WERI-Rb-1 (cell line): Measurements from ENCODE around the gene AJUBA.
A peak's percentile ranks its signal among the peaks of the same experiment; 100 is the strongest.

Experiments used
- DNase-seq: peaks from one replicate; pipeline ENCODE4 v3.0.0-alpha.2; 2020
- H3K27ac ChIP-seq: fragments of 250-450 bp; sonication (Bioruptor Pico); 2 replicates; pipeline ENCODE4 v1.5.1; 2020; ENCODE audit warnings: mild to moderate bottlenecking, moderate library complexity
- H3K27me3 ChIP-seq: fragments of 250-450 bp; sonication (Bioruptor Pico); 2 replicates; pipeline ENCODE4 v1.5.1; 2021; ENCODE audit warnings: mild to moderate bottlenecking, low read depth, moderate library complexity; ENCODE audit not compliant: insufficient read depth, severe bottlenecking
- H3K36me3 ChIP-seq: fragments of 250-450 bp; sonication (Bioruptor Pico); 2 replicates; pipeline ENCODE4 v1.5.1; 2020; ENCODE audit warnings: mild to moderate bottlenecking, moderate library complexity
- H3K4me3 ChIP-seq: 2 replicates; pipeline ENCODE4 v1.5.1; 2011; ENCODE audit warnings: low read depth, mild to moderate bottlenecking, control low read depth, low read length
- H3K9me3 ChIP-seq: fragments of 250-450 bp; sonication (Bioruptor Pico); 2 replicates; pipeline ENCODE4 v1.5.1; 2021; ENCODE audit warnings: mild to moderate bottlenecking, moderate library complexity; ENCODE audit not compliant: severe bottlenecking
- TF ChIP-seq, protein P1 (sequence below): IDR thresholded peaks from 2 replicates; pipeline ENCODE4 v1.5.1; 2011; ENCODE audit warnings: low read depth, mild to moderate bottlenecking, control low read depth, inconsistent platforms, low read length

AJUBA gene

DNA sequence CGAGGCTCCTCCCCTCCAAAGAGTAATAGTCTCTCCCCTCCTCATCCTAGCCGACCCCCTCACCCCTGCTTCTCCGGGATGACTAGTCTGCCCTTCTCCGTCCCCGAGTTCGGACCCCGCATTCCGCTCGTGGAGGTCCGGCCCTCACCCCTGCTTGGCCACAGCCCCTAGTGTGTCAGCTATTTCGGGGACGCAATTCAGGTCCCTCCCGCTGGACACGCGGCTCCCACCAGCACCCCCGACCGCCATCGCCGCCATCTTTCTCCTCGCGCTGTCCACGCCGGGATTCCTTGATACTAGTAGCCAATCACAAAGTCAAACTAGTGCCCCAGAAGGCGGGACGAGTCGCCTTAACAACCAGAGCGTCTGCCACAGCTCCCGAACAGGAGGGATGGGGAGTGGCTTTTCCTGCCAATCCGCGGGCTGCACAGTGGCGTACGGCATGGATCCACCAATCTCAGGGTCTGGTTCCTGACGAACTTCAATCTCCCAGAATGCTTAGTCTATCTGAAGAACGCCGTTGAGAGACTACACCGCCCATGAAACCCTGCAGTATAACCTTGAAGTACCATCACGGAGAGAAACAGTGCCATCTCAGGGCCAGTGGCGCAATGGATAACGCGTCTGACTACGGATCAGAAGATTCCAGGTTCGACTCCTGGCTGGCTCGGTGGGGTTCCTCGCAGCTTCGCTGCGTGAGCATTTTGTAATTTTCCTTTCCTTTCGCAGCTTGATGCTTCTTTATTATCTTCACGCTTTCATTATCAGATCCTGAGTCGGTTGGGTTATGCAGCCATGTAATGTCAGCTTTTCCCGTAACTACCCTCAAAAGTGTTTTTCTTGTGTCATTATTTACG lies 53.0 kb downstream of the AJUBA start, which contains the start of gene PRMT5:
TSS of gene PRMT5 (minus strand) at position 273 of the 857 bp plus-strand sequence. CDS start at position 258, 15 bp downstream.
- DNase-seq = peak; percentile 99
- peak within 1 kb of the TSS; percentile 88 for H3K4me3 ChIP-seq
- H3K9me3 ChIP-seq = no peaks in the 10 kb centered on the region
- peaks cover 25% of the 10 kb centered on the region for H3K36me3 ChIP-seq
- H3K27me3 ChIP-seq = no peaks in the 10 kb centered on the region
- TF ChIP-seq, protein P1, sequence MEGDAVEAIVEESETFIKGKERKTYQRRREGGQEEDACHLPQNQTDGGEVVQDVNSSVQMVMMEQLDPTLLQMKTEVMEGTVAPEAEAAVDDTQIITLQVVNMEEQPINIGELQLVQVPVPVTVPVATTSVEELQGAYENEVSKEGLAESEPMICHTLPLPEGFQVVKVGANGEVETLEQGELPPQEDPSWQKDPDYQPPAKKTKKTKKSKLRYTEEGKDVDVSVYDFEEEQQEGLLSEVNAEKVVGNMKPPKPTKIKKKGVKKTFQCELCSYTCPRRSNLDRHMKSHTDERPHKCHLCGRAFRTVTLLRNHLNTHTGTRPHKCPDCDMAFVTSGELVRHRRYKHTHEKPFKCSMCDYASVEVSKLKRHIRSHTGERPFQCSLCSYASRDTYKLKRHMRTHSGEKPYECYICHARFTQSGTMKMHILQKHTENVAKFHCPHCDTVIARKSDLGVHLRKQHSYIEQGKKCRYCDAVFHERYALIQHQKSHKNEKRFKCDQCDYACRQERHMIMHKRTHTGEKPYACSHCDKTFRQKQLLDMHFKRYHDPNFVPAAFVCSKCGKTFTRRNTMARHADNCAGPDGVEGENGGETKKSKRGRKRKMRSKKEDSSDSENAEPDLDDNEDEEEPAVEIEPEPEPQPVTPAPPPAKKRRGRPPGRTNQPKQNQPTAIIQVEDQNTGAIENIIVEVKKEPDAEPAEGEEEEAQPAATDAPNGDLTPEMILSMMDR = no peak
- H3K27ac ChIP-seq = peak within 1 kb of the TSS; percentile 84

DNA sequence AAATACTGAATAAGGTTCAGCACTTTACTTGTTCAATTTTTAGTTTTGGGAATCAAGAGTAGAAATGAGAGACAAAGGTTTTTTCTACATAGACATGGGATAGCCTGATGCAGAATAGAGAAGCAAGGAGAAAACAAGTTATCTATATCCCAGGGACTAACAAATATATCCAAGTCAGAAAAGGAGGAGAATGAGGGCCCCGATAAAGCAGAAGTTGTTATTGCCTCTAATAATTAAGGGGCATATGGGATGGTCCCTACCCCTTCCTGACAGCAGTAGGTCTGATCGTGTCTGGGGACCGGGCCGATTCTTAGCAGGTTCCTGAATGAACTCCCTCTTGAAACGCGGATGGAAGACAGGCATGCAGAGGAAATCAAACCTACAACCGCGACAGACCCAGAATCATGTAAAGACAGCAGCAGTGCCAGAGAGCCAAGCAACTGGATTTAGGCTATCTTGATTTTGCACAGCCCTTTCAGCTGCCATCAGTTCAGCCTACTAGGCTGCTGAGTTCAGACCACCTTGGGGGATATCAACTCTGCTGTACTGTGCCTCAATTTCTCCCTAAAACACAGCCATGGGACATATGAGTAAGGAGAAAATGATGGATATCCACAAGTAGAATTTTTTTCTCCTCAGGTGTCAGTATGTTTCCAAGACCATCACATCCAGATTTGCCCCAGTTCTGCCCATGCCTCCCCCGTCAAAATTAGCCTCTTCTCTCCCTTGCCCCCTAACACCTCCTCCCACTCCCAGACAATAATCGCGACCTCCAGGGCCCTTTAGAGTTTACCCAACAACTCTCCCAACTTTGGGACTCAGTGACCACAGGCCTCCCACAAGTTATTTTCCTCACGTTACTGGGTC lies 53.9 kb downstream of the AJUBA start:
- TF ChIP-seq, protein P1 = no peak
- peak overlapping the region; percentile 84 for H3K27ac ChIP-seq
- DNase-seq = no peak

DNA sequence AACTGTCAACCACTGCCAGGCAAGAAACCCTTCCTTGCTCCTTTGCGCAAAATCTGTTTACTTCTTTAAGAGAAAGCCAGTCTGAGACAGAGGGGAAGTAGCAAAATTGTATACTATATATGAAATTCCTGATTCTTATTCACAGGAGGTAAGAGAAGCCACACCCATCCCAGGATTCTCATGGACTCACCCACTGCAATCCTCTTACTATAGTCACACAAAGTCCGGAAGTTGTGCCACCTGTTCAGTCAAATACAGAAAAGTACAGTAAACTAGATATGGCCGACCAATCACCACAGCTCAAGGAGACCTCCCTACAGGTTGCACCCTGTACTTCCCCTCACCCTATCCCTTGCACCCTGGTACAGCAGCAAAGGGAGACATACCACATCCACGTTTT lies 56.0 kb downstream of the AJUBA start:
- Histone ChIP-seq H3K27ac (no peak overlapping the region), H3K9me3 (no peaks in the 10 kb centered on the region), H3K27me3 (no peaks in the 10 kb centered on the region), H3K4me3 (no peak overlapping the region), H3K36me3 (peaks cover 52% of the 10 kb centered on the region)
- no peak for DNase-seq
- TF ChIP-seq, protein P1 = no peak

More for the DNA sequence above, 53.9 kb downstream of the AJUBA start:
- Histone ChIP-seq H3K27me3 (no peaks in the 10 kb centered on the region), H3K9me3 (no peaks in the 10 kb centered on the region), H3K4me3 (peak overlapping the region; percentile 88), H3K36me3 (peaks cover 33% of the 10 kb centered on the region)

DNA sequence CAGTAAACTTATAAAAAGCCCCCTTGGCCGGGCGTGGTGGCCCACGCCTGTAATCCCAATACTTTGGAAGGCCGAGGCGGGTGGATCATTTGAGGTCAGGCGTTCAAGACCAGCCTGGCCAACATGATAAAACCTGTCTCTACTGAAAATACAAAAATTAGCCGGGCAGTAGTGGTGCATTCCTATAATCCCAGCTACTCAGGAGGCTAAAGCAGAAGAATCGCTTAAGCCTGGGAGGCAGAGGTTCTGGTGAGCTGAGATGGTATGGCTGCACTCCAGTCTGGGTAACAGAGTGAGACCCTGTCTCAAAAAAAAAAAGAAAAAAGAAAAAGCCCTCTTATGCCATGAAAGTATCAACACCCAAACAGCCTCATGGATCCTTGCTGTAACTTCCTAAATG lies 56.8 kb downstream of the AJUBA start:
- Histone ChIP-seq H3K36me3 (peaks cover 60% of the 10 kb centered on the region), H3K27ac (no peak overlapping the region), H3K9me3 (no peaks in the 10 kb centered on the region), H3K27me3 (no peaks in the 10 kb centered on the region), H3K4me3 (no peak overlapping the region)
- TF ChIP-seq, protein P1 = no peak
- no peak for DNase-seq

DNA sequence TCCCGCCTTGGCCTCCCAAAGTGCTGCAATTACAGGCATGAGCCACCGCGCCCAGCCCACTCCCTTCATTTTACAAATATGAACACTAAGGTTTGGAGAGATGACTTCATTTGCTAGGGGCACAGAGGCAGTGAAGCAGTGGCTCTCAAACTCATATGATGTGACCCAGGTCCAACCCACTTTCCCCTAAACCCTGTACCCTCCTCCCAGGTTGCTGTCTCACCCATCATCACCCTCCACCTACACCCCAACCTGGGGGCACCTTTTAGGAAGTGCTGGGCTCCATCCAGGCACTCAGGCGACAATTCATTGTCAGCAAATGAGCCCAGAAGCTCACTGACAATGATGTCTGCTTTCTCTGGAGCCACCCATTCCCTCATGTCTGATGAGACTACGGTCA lies 58.6 kb downstream of the AJUBA start:
- Histone ChIP-seq H3K27me3 (no peaks in the 10 kb centered on the region), H3K9me3 (no peaks in the 10 kb centered on the region), H3K27ac (no peak overlapping the region), H3K4me3 (no peak overlapping the region), H3K36me3 (peaks cover 65% of the 10 kb centered on the region)
- DNase-seq = no peak
- TF ChIP-seq, protein P1 = no peak
